OCI-LY3 (cell line): ENCODE results near the gene EHD3.

ENCODE experiments used
- CTCF ChIP-seq: fragments of 200-600, 300-600 bp; sonication (generic); IDR thresholded peaks from 2 replicates; pipeline ENCODE4 v1.5.1; 2014; ENCODE audit warnings: antibody characterized with exemption, low read length, low read depth
- EZH2phosphoT487 ChIP-seq: fragments of 200-600 bp; shearing (Covaris generic); IDR thresholded peaks from 2 replicates; pipeline ENCODE4 v1.6.1; 2018; ENCODE audit warnings: antibody characterized with exemption, mixed run types, low read depth

GRCh38 chr2:31233741-31234682, at the start of gene EHD3:
- TF ChIP-seq CTCF (peak; percentile 54), EZH2phosphoT487 (no peak)
